Measurements from ENCODE around the gene DOCK3.

Gene DOCK3

GRCh38 chr3:51393134-51393495, 718.4 kb downstream of the DOCK3 start:
- Histone ChIP-seq H3K27me3 (ENCODE audit: control insufficient read depth, insufficient read depth, low read length) (no peaks in the 10 kb centered on the region), H3K27ac (ENCODE audit: low read depth, low read length) (no peak overlapping the region), H3K9ac (ENCODE audit: low read length) (no peak overlapping the region), H3K4me3 (ENCODE audit: low read depth, low read length) (peak overlapping the region; percentile 90; the same call in 1 of the 2 replicates), H3K9me3 (ENCODE audit: control insufficient read depth, insufficient read depth, low read depth, low read length) (no peaks in the 10 kb centered on the region), H3K36me3 (ENCODE audit: control insufficient read depth, insufficient read depth, low read length) (peaks cover 79% of the 10 kb centered on the region), H3K4me1 (ENCODE audit: control insufficient read depth, insufficient read depth, low read length) (peaks cover 16% of the 10 kb centered on the region; the same call in 1 of the 2 replicates)

DNA sequence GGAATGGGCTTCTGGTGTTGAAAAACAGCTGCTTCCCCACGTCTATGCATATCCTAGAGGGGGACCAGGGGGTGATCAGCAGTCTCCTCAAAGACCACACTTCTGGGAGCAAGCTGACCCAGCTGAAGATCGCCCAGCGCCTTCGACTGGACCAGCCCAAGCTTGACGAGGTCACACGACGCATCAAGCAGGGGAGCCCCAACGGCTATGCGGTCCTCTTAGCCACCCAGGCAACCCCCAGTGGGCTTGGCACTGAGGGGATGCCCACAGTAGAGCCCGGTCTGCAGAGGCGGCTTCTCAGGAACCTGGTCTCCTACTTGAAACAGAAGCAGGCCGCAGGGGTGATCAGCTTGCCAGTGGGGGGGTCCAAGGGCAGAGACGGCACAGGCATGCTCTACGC, 718.8 kb downstream of the DOCK3 start:
- Histone ChIP-seq H3K9me3 (ENCODE audit: control insufficient read depth, insufficient read depth, low read depth, low read length) (no peaks in the 10 kb centered on the region), H3K36me3 (ENCODE audit: control insufficient read depth, insufficient read depth, low read length) (peaks cover 77% of the 10 kb centered on the region), H3K27ac (ENCODE audit: low read depth, low read length) (no peak overlapping the region), H3K4me1 (ENCODE audit: control insufficient read depth, insufficient read depth, low read length) (peaks cover 14% of the 10 kb centered on the region; the same call in 1 of the 2 replicates), H3K9ac (ENCODE audit: low read length) (no peak overlapping the region), H3K4me3 (ENCODE audit: low read depth, low read length) (peak overlapping the region; percentile 90; the same call in 1 of the 2 replicates), H3K27me3 (ENCODE audit: control insufficient read depth, insufficient read depth, low read length) (no peaks in the 10 kb centered on the region)

DNA sequence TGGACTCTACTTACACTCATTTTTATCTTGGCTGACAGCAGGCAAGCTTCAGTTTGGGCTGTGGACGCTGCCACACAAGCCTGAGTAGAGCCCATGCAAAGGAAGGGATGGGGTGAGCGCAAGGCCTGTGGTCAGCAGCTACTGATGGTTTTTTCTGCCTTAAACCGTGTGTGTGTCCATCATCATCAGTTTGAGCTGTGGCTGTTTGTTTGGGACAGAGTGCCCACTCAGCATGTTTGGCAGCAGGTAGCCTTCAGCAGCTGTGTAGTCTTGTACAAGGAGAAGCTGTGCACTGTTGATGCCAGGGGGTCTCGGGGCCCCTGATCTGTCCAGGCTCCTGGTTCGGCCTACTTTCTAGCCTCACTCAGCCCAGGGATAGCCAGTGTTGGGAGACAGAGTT, 719.8 kb downstream of the DOCK3 start:
- 0 out of 2 replicates have a peak overlapping the region, but pooled peaks have one; percentile 15 for H3K4me3 ChIP-seq (ENCODE audit: low read depth, low read length)
- peaks cover 14% of the 10 kb centered on the region; the same call in 1 of the 2 replicates for H3K4me1 ChIP-seq (ENCODE audit: control insufficient read depth, insufficient read depth, low read length)
- no peak overlapping the region for H3K9ac ChIP-seq (ENCODE audit: low read length)
- peaks cover 69% of the 10 kb centered on the region for H3K36me3 ChIP-seq (ENCODE audit: control insufficient read depth, insufficient read depth, low read length)
- H3K27ac ChIP-seq (ENCODE audit: low read depth, low read length) = no peak overlapping the region
- no peaks in the 10 kb centered on the region for H3K27me3 ChIP-seq (ENCODE audit: control insufficient read depth, insufficient read depth, low read length)
- no peaks in the 10 kb centered on the region for H3K9me3 ChIP-seq (ENCODE audit: control insufficient read depth, insufficient read depth, low read depth, low read length)

DNA sequence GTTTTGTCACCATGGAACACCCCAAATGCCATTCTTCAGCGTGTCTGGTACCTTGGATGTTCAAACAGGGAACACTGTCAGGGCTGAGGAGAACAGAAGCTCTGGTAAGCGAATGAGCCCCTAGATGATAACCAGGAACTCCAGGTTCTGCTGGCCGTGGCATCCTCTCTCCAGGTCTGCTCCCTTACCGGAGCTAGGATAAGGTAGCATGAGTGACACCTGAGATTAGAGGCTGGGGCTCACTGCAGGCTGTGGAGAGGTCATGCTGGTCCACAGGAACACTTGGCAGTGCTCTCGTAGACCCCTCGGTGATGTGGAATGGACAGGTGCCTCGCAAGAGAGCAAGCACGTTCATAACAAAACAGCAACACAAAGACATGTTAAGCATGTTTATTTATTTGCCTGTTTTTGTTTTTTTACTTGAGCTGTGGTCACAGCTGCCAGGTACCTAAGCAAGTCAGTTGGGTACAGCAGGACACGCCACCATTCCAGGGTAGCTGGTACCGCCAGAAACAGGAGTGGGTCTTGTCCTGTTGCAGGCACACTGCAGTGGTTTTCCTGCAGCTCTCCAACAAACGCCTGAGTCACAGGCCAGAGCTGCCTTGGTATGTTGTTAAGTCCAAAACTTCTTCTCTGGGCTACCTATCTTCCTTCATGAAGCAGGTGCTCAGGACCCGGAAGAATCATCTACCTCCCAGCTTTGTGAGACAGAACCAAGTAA, 720.9 kb downstream of the DOCK3 start:
- Histone ChIP-seq H3K36me3 (ENCODE audit: control insufficient read depth, insufficient read depth, low read length) (peaks cover 70% of the 10 kb centered on the region), H3K9me3 (ENCODE audit: control insufficient read depth, insufficient read depth, low read depth, low read length) (no peaks in the 10 kb centered on the region), H3K4me3 (ENCODE audit: low read depth, low read length) (no peak overlapping the region), H3K27ac (ENCODE audit: low read depth, low read length) (no peak overlapping the region), H3K4me1 (ENCODE audit: control insufficient read depth, insufficient read depth, low read length) (peaks cover 10% of the 10 kb centered on the region; the same call in 1 of the 2 replicates), H3K9ac (ENCODE audit: low read length) (no peak overlapping the region), H3K27me3 (ENCODE audit: control insufficient read depth, insufficient read depth, low read length) (no peaks in the 10 kb centered on the region)

GRCh38 chr3:51396401-51396800, 721.7 kb downstream of the DOCK3 start:
- Histone ChIP-seq H3K9ac (ENCODE audit: low read length) (no peak overlapping the region), H3K9me3 (ENCODE audit: control insufficient read depth, insufficient read depth, low read depth, low read length) (no peaks in the 10 kb centered on the region), H3K27me3 (ENCODE audit: control insufficient read depth, insufficient read depth, low read length) (no peaks in the 10 kb centered on the region), H3K27ac (ENCODE audit: low read depth, low read length) (no peak overlapping the region), H3K4me1 (ENCODE audit: control insufficient read depth, insufficient read depth, low read length) (peaks cover 10% of the 10 kb centered on the region; the same call in 1 of the 2 replicates), H3K36me3 (ENCODE audit: control insufficient read depth, insufficient read depth, low read length) (peaks cover 74% of the 10 kb centered on the region), H3K4me3 (ENCODE audit: low read depth, low read length) (no peak overlapping the region)

DNA sequence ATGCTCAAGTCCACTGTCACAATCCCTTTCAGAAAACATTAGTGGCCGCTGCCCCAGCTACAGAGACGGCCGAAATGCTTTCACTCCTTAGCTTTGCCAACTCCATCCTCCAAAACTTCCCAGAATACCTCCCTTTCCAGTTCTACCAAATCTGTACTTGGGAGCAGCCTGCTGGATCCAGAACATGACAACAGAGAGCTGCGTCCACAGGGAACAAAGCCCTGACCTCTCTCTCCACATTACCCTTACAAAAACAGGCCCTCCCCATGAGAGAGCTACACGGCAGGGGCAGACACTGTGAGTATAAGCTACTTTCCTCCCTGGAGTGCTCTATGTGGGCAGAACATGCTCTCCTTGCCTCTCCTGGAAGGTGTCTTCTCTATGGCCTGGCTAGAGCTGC, 722.7 kb downstream of the DOCK3 start:
- no peaks in the 10 kb centered on the region for H3K9me3 ChIP-seq (ENCODE audit: control insufficient read depth, insufficient read depth, low read depth, low read length)
- H3K9ac ChIP-seq (ENCODE audit: low read length) = no peak overlapping the region
- no peaks in the 10 kb centered on the region for H3K27me3 ChIP-seq (ENCODE audit: control insufficient read depth, insufficient read depth, low read length)
- H3K27ac ChIP-seq (ENCODE audit: low read depth, low read length) = no peak overlapping the region
- no peak overlapping the region for H3K4me3 ChIP-seq (ENCODE audit: low read depth, low read length)
- H3K36me3 ChIP-seq (ENCODE audit: control insufficient read depth, insufficient read depth, low read length) = peaks cover 80% of the 10 kb centered on the region
- peaks cover 7% of the 10 kb centered on the region; the same call in 1 of the 2 replicates for H3K4me1 ChIP-seq (ENCODE audit: control insufficient read depth, insufficient read depth, low read length)

GRCh38 chr3:51398595-51399310, 724.0 kb downstream of the DOCK3 start:
- Histone ChIP-seq H3K9me3 (ENCODE audit: control insufficient read depth, insufficient read depth, low read depth, low read length) (no peaks in the 10 kb centered on the region), H3K27ac (ENCODE audit: low read depth, low read length) (no peak overlapping the region), H3K4me3 (ENCODE audit: low read depth, low read length) (no peak overlapping the region), H3K4me1 (ENCODE audit: control insufficient read depth, insufficient read depth, low read length) (no peaks in the 10 kb centered on the region), H3K27me3 (ENCODE audit: control insufficient read depth, insufficient read depth, low read length) (no peaks in the 10 kb centered on the region), H3K36me3 (ENCODE audit: control insufficient read depth, insufficient read depth, low read length) (peaks cover 76% of the 10 kb centered on the region), H3K9ac (ENCODE audit: low read length) (no peak overlapping the region)

DNA sequence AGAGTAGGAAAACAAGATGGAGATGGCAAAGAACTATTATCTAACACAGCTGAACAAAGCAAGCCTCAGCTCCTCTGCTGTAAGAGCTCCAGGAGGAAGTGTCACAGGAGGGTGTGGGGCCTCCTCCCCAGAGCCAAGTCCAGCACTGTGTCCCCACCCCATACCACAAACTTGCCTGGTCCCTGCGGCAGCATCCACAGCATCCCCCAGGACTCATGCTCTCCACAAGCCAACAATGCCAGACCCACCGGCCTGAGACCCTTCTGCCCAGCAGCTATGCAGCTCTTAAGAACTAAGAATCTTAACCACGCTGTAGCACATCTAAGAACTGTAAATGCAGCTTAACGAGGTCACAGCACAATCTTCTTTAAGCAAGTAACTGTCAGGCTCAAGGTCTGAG, 725.4 kb downstream of the DOCK3 start:
- Histone ChIP-seq H3K27me3 (ENCODE audit: control insufficient read depth, insufficient read depth, low read length) (no peaks in the 10 kb centered on the region), H3K27ac (ENCODE audit: low read depth, low read length) (no peak overlapping the region), H3K9ac (ENCODE audit: low read length) (no peak overlapping the region), H3K4me1 (ENCODE audit: control insufficient read depth, insufficient read depth, low read length) (no peaks in the 10 kb centered on the region), H3K9me3 (ENCODE audit: control insufficient read depth, insufficient read depth, low read depth, low read length) (no peaks in the 10 kb centered on the region), H3K36me3 (ENCODE audit: control insufficient read depth, insufficient read depth, low read length) (peaks cover 67% of the 10 kb centered on the region), H3K4me3 (ENCODE audit: low read depth, low read length) (no peak overlapping the region)

GRCh38 chr3:51401735-51402134, 727.0 kb downstream of the DOCK3 start:
- Histone ChIP-seq H3K9me3 (ENCODE audit: control insufficient read depth, insufficient read depth, low read depth, low read length) (no peaks in the 10 kb centered on the region), H3K9ac (ENCODE audit: low read length) (no peak overlapping the region), H3K36me3 (ENCODE audit: control insufficient read depth, insufficient read depth, low read length) (peaks cover 54% of the 10 kb centered on the region), H3K4me1 (ENCODE audit: control insufficient read depth, insufficient read depth, low read length) (no peaks in the 10 kb centered on the region), H3K27me3 (ENCODE audit: control insufficient read depth, insufficient read depth, low read length) (no peaks in the 10 kb centered on the region), H3K4me3 (ENCODE audit: low read depth, low read length) (no peak overlapping the region), H3K27ac (ENCODE audit: low read depth, low read length) (no peak overlapping the region)

DNA sequence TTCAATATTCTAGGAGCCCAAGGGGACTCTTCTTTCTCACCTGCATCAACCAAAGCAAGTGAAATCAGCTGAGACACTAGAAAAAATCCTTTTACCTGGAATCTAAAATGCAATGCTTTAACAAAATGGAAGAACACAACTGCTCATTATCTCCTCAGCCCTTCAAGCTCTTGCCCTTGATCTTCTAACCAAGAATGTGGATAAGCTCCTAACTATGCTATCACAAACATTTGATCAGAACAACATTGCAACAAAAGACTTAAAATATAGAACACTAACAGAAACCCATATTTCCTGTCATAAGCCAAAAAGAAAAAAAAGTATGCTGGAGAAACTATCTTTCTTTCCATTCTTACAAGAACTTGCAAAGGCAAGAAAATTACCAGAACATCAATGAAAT, 728.9 kb downstream of the DOCK3 start:
- Histone ChIP-seq H3K4me1 (ENCODE audit: control insufficient read depth, insufficient read depth, low read length) (no peaks in the 10 kb centered on the region), H3K36me3 (ENCODE audit: control insufficient read depth, insufficient read depth, low read length) (peaks cover 41% of the 10 kb centered on the region), H3K9me3 (ENCODE audit: control insufficient read depth, insufficient read depth, low read depth, low read length) (no peaks in the 10 kb centered on the region), H3K27me3 (ENCODE audit: control insufficient read depth, insufficient read depth, low read length) (no peaks in the 10 kb centered on the region), H3K4me3 (ENCODE audit: low read depth, low read length) (no peak overlapping the region), H3K9ac (ENCODE audit: low read length) (no peak overlapping the region), H3K27ac (ENCODE audit: low read depth, low read length) (no peak overlapping the region)

- Histone ChIP-seq H3K27me3 (ENCODE audit: control insufficient read depth, insufficient read depth, low read length) (no peaks in the 10 kb centered on the region), H3K4me1 (ENCODE audit: control insufficient read depth, insufficient read depth, low read length) (no peaks in the 10 kb centered on the region), H3K36me3 (ENCODE audit: control insufficient read depth, insufficient read depth, low read length) (peaks cover 47% of the 10 kb centered on the region), H3K4me3 (ENCODE audit: low read depth, low read length) (no peak overlapping the region), H3K9me3 (ENCODE audit: control insufficient read depth, insufficient read depth, low read depth, low read length) (no peaks in the 10 kb centered on the region), H3K9ac (ENCODE audit: low read length) (no peak overlapping the region), H3K27ac (ENCODE audit: low read depth, low read length) (no peak overlapping the region)
These were observed 733.3 kb downstream of the DOCK3 start for GRCh38 chr3:51408021-51408420.
